ENCODE data around the gene NXPH1. TPM values are rescaled to one million over a fixed set of nuclear protein-coding genes. Genes with fewer than 3 reads are reported as not detected.

The NXPH1 gene
- total and polyA plus RNA-seq, 9 of the 15 experiments (the other 6 are each of a cell fraction or from before 2014, with no cell fraction given): 0.16 TPM; not detected in 8

DNA sequence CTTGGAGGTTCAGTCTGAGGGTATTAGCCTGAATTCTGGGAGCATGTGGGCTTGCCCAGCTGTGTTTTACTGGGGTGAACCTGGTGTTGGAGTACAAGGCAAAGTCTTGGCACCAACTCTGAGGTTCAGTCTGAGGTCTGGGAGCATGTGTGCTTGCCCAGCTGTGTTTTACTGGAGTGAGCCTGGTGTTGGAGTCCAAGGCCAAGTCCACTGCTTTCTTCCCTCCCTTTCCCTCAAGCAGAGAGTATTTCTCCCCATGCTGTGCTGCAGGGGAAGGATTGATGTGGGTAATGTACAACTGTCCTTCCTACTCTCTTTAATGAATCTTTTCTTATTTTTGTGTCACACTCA, 236.1 kb downstream of the NXPH1 start:
- Histone ChIP-seq H4K20me1 (replicated peaks; ENCODE audit: control insufficient read depth, insufficient read depth, low read length) (no peaks in the 10 kb centered on the region), H3K9ac (ENCODE audit: insufficient read depth in 1 of 2, low read depth in 2 of 2, low read length in 2 of 2) (no peak overlapping the region), H3K36me3 (ENCODE audit: control insufficient read depth, insufficient read depth, low read length) (no peaks in the 10 kb centered on the region), H3K79me2 (ENCODE audit: control insufficient read depth, insufficient read depth, low read length) (no peaks in the 10 kb centered on the region), H2AFZ (ENCODE audit: low read depth, low read length) (no peak overlapping the region), H3K27ac (ENCODE audit: extremely low read depth, low read depth, low read length) (no peak overlapping the region), H3K9me1 (ENCODE audit: control insufficient read depth, insufficient read depth, low read length) (no peaks in the 10 kb centered on the region), H3K27me3 (ENCODE audit: control insufficient read depth in 2 of 2, insufficient read depth in 2 of 2, low read length in 2 of 2) (no peaks in the 10 kb centered on the region), H3K9me3 (replicated peaks; ENCODE audit: control insufficient read depth, insufficient read depth, low read depth, low read length) (no peaks in the 10 kb centered on the region), H3K4me3 (no peak overlapping the region), H3K4me1 (replicated peaks in 1 of 2; ENCODE audit: control insufficient read depth in 2 of 2, insufficient read depth in 2 of 2, low read length in 2 of 2) (no peaks in the 10 kb centered on the region), H3K4me2 (ENCODE audit: insufficient read depth, low read length) (no peak overlapping the region)
- no peak for DNase-seq (ENCODE audit: extremely low read depth in 1 of 4, low spot score in 3 of 4)
- ChIA-PET CTCF (ENCODE audit: low intra/inter-chr PET ratio) (no interaction called here), POLR2A (no interaction called here)
- no peak for ATAC-seq
- TF ChIP-seq, protein P1, sequence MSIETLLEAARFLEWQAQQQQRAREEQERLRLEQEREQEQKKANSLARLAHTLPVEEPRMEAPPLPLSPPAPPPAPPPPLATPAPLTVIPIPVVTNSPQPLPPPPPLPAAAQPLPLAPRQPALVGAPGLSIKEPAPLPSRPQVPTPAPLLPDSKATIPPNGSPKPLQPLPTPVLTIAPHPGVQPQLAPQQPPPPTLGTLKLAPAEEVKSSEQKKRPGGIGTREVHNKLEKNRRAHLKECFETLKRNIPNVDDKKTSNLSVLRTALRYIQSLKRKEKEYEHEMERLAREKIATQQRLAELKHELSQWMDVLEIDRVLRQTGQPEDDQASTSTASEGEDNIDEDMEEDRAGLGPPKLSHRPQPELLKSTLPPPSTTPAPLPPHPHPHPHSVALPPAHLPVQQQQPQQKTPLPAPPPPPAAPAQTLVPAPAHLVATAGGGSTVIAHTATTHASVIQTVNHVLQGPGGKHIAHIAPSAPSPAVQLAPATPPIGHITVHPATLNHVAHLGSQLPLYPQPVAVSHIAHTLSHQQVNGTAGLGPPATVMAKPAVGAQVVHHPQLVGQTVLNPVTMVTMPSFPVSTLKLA (conservative IDR thresholded peaks at IDR 0.05): no peak
- TF ChIP-seq XRCC5 (IDR thresholded peaks at IDR 0.05; ENCODE audit: low read depth, low read length) (no peak), ARHGAP35 (IDR thresholded peaks at IDR 0.05; ENCODE audit: partially characterized antibody) (no peak), STAT6 (CRISPR knock-in tag; IDR thresholded peaks at IDR 0.05) (no peak), ZNF512 (tag; IDR thresholded peaks at IDR 0.05) (no peak), SLC30A9 (CRISPR knock-in tag; IDR thresholded peaks at IDR 0.05) (no peak), NFIX (CRISPR knock-in tag; IDR thresholded peaks at IDR 0.05; ENCODE audit: low read depth) (no peak), GTF3C2 (IDR thresholded peaks at IDR 0.05; ENCODE audit: borderline replicate concordance, extremely low read depth, insufficient read length) (no peak)
- TF ChIP-seq, protein P2, sequence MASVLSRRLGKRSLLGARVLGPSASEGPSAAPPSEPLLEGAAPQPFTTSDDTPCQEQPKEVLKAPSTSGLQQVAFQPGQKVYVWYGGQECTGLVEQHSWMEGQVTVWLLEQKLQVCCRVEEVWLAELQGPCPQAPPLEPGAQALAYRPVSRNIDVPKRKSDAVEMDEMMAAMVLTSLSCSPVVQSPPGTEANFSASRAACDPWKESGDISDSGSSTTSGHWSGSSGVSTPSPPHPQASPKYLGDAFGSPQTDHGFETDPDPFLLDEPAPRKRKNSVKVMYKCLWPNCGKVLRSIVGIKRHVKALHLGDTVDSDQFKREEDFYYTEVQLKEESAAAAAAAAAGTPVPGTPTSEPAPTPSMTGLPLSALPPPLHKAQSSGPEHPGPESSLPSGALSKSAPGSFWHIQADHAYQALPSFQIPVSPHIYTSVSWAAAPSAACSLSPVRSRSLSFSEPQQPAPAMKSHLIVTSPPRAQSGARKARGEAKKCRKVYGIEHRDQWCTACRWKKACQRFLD (CRISPR knock-in tag; IDR thresholded peaks at IDR 0.05): no peak
- no TSS peak for BruUV-seq (replicated peaks)
- in situ Hi-C loops (cut with MboI) (no loop called here), intact Hi-C loops (cut with micrococcal nuclease) (no loop called here)
- no peak for FAIRE-seq
